ENCODE results near the gene GOLGA6D.
"Not testable (repeated sequence)": the region's sequence is repeated elsewhere in the genome, so short reads cannot be mapped to it uniquely, and the experiment has no call there.

DNA sequence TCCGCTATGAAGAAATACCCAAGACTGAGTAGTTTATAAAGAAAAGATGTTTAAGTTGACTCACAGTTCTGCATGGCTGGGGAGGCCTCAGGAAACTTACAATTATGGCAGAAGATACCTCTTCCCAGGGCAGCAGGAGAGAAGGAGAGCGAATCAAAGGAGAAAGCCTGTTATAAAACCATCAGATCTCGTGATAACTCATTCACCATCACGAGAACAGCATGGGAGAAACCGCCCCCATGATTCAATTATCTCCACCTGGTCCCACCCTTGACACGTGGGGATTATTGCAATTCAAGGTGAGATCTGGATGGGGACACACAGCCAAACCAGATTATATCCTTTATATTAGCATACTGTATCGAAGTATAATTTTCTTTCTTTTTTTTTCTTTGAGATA, 49.5 kb downstream of the GOLGA6D start:
- TF ChIP-seq POLR2AphosphoS5, POLR2A (IDR thresholded peaks at IDR 0.05): not testable (repeated sequence)
- TF ChIP-seq, protein P1, sequence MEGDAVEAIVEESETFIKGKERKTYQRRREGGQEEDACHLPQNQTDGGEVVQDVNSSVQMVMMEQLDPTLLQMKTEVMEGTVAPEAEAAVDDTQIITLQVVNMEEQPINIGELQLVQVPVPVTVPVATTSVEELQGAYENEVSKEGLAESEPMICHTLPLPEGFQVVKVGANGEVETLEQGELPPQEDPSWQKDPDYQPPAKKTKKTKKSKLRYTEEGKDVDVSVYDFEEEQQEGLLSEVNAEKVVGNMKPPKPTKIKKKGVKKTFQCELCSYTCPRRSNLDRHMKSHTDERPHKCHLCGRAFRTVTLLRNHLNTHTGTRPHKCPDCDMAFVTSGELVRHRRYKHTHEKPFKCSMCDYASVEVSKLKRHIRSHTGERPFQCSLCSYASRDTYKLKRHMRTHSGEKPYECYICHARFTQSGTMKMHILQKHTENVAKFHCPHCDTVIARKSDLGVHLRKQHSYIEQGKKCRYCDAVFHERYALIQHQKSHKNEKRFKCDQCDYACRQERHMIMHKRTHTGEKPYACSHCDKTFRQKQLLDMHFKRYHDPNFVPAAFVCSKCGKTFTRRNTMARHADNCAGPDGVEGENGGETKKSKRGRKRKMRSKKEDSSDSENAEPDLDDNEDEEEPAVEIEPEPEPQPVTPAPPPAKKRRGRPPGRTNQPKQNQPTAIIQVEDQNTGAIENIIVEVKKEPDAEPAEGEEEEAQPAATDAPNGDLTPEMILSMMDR (IDR thresholded peaks at IDR 0.05), result not testable (repeated sequence)

All from prostate gland (tissue), 2 donors.